NCI-H1694 (cell line): Measurements from ENCODE around the gene UBE2L6.
"Not testable (repeated sequence)": the region's sequence is repeated elsewhere in the genome, so short reads cannot be mapped to it uniquely, and the experiment has no call there.

ENCODE experiments used
- DNase-seq: peaks from one replicate; lab custom pipeline; 2025; lab: John Stamatoyannopoulos, UW

The UBE2L6 gene

GRCh38 chr11:57566905-57567514 is 462 bp downstream of the UBE2L6 start:
- no peak for DNase-seq

GRCh38 chr11:57566005-57566904 is 1.2 kb downstream of the UBE2L6 start:
- no peak for DNase-seq

GRCh38 chr11:57562596-57562995 is 4.9 kb downstream of the UBE2L6 start:
- DNase-seq = no peak

- DNase-seq = no peak
These were observed 7.3 kb downstream of the UBE2L6 start for GRCh38 chr11:57560146-57560545.

- DNase-seq = no peak
These were observed 11.4 kb downstream of the UBE2L6 start for GRCh38 chr11:57556041-57556440.

GRCh38 chr11:57555393-57555792 is 12.1 kb downstream of the UBE2L6 start:
- no peak for DNase-seq

GRCh38 chr11:57552479-57552878 is 15.0 kb downstream of the UBE2L6 start:
- DNase-seq = no peak

GRCh38 chr11:57551941-57552340 is 15.5 kb downstream of the UBE2L6 start:
- no peak for DNase-seq

GRCh38 chr11:57549983-57550382 is 17.5 kb downstream of the UBE2L6 start:
- DNase-seq = no peak

GRCh38 chr11:57547854-57548377 is 19.6 kb downstream of the UBE2L6 start:
- no peak for DNase-seq

GRCh38 chr11:57546869-57547475 is 20.5 kb downstream of the UBE2L6 start:
- no peak for DNase-seq

GRCh38 chr11:57546451-57546850 is 21.0 kb downstream of the UBE2L6 start:
- DNase-seq = no peak

GRCh38 chr11:57545883-57546282 is 21.6 kb downstream of the UBE2L6 start:
- DNase-seq = no peak

GRCh38 chr11:57544566-57544965 is 22.9 kb downstream of the UBE2L6 start:
- DNase-seq = no peak

GRCh38 chr11:57543593-57543992 is 23.9 kb downstream of the UBE2L6 start:
- DNase-seq = no peak

- no peak for DNase-seq
These were observed 24.9 kb downstream of the UBE2L6 start for GRCh38 chr11:57542582-57542981.

- DNase-seq = no peak
These were observed 26.3 kb downstream of the UBE2L6 start for GRCh38 chr11:57541169-57541568.

- no peak for DNase-seq
These were observed 28.1 kb downstream of the UBE2L6 start for GRCh38 chr11:57539342-57539741.

- DNase-seq = no peak
These were observed 30.4 kb downstream of the UBE2L6 start, which contains the start of gene SMTNL1 for GRCh38 chr11:57536947-57537619. SMTNL1 (plus strand) TSS chr11:57537595; CDS start chr11:57542643, 5,048 bp downstream.

GRCh38 chr11:57534449-57534848 is 33.0 kb downstream of the UBE2L6 start:
- DNase-seq = not testable (repeated sequence)

GRCh38 chr11:57530596-57531507 is 36.6 kb downstream of the UBE2L6 start, which contains the start of gene TIMM10:
TIMM10 (minus strand) TSS chr11:57530754; CDS start chr11:57530189, 565 bp downstream.
- DNase-seq = peak; percentile 96
